K562 (cell line): ENCODE results near the gene TBCCD1. TPM values are rescaled to one million over a fixed set of nuclear protein-coding genes. Genes with fewer than 3 reads are reported as not detected.

Source experiments
- ATF7 ChIP-seq: fragments of 450-650 bp; IDR thresholded peaks from 2 replicates; pipeline ENCODE4 v1.7.1; 2014; ENCODE audit warnings: mild to moderate bottlenecking, moderate library complexity
- CAMTA2 ChIP-seq: fragments of 250-450 bp; sonication (Bioruptor Pico); conservative IDR thresholded peaks from 2 replicates; pipeline ENCODE4 v1.5.1; 2022
- CBX1 ChIP-seq: sonication (generic); IDR thresholded peaks from 2 replicates; pipeline ENCODE4 v1.6.1; 2016; ENCODE audit warnings: antibody characterized with exemption, low read depth, mild to moderate bottlenecking
- CTBP1 ChIP-seq: fragments of 450-650 bp; IDR thresholded peaks from 2 replicates; pipeline ENCODE4 v1.6.1; 2016; ENCODE audit warnings: borderline replicate concordance
- HBP1 ChIP-seq: fragments of 450-650 bp; formaldehyde crosslinking; IDR thresholded peaks from 2 replicates; pipeline ENCODE4 v1.4.0; 2022; ENCODE audit warnings: missing genetic modification characterization
- KLF6 ChIP-seq: fragments of 250-450 bp; sonication (Bioruptor Pico); IDR thresholded peaks from 2 replicates; pipeline ENCODE4 v1.4.0; 2020; ENCODE audit warnings: mild to moderate bottlenecking, moderate library complexity, borderline replicate concordance
- MYC ChIP-seq, 2 experiments: fragments of 250-450 bp in 1 of 2; sonication (Bioruptor Pico) in 1 of 2; IDR thresholded peaks; 2 replicates each; pipeline versions ENCODE4 v1.5.1 to v1.6.1; 2012 to 2021; ENCODE audit warnings: low read depth in 2 of 2, borderline replicate concordance in 1 of 2, improper control_type of control experiment in 1 of 2, low read length in 1 of 2, mild to moderate bottlenecking in 1 of 2, moderate library complexity in 1 of 2
- NEUROD1 ChIP-seq: fragments of 150-350 bp; IDR thresholded peaks from 2 replicates; pipeline ENCODE4 v1.6.1; 2014; ENCODE audit warnings: borderline replicate concordance, low read length, low read depth; ENCODE audit not compliant: partially characterized antibody
- NR3C1 ChIP-seq: sonication (generic); formaldehyde crosslinking; IDR thresholded peaks from 2 replicates; pipeline ENCODE4 v1.8.1; 2022; ENCODE audit warnings: missing genetic modification reagents
- SREBF1 ChIP-seq: fragments of 150-350 bp; IDR thresholded peaks from 2 replicates; pipeline ENCODE4 v1.6.1; 2014; ENCODE audit warnings: antibody characterized with exemption, low read depth, low read length, borderline replicate concordance
- STAT5A ChIP-seq: IDR thresholded peaks from 2 replicates; pipeline ENCODE4 v1.6.1; 2012; ENCODE audit warnings: low read length, inconsistent platforms, borderline replicate concordance
- THRA ChIP-seq: fragments of 450-650 bp; IDR thresholded peaks from 2 replicates; pipeline ENCODE4 v1.6.1; 2017; ENCODE audit warnings: mild to moderate bottlenecking, moderate library complexity
- TRIM25 ChIP-seq: fragments of 450-650 bp; IDR thresholded peaks from 2 replicates; pipeline ENCODE4 v1.7.0; 2016; ENCODE audit warnings: borderline replicate concordance
- ZEB2 ChIP-seq: fragments of 450-650 bp; IDR thresholded peaks from 2 replicates; pipeline ENCODE4 v1.6.1; 2016
- ZFPM2 ChIP-seq: fragments of 250-450 bp; sonication (Bioruptor Pico); IDR thresholded peaks from 2 replicates; pipeline ENCODE4 v1.5.1; 2022; ENCODE audit warnings: mild to moderate bottlenecking
- ZMIZ1 ChIP-seq, 2 experiments: fragments of 150-350 bp in 1 of 2; IDR thresholded peaks; 2 replicates each; pipeline ENCODE4 v1.6.1; 2012 to 2016; ENCODE audit warnings: low read depth in 2 of 2, low read length in 2 of 2, mild to moderate bottlenecking in 1 of 2, moderate library complexity in 1 of 2
- ZNF140 ChIP-seq: fragments of 250-450 bp; sonication (Bioruptor Pico); IDR thresholded peaks from 2 replicates; pipeline ENCODE4 v1.8.0; 2021; ENCODE audit warnings: moderate library complexity, mild to moderate bottlenecking, inconsistent platforms
- ZNF143 ChIP-seq: sonication (generic); formaldehyde crosslinking; IDR thresholded peaks from 2 replicates; pipeline ENCODE4 v1.9.0; 2022; ENCODE audit warnings: mild to moderate bottlenecking, missing genetic modification reagents
- ZNF766 ChIP-seq: fragments of 200-800 bp; sonication (Bioruptor generic); conservative IDR thresholded peaks from 2 replicates; pipeline ENCODE4 v1.6.1; 2016; ENCODE audit warnings: missing genetic modification characterization, missing compliant biosample characterization
- ZSCAN32 ChIP-seq: fragments of 450-650 bp; formaldehyde crosslinking; IDR thresholded peaks from 2 replicates; pipeline ENCODE4 v1.4.0; 2020; ENCODE audit warnings: mild to moderate bottlenecking, moderate library complexity
- polyA plus RNA-seq, 8 experiments: library from polyadenylated mRNA; depleted of rRNA in 4 of 8; stranded (reverse) in 5 of 8; unstranded in 3 of 8; fragments of >200 nt; fragmentation: Nextera tagmentation in 2 of 8; fragmentation: Illumina TruSeq in 1 of 8; extraction: Ambion mirVana in 2 of 8; extraction: Trizol in 1 of 8; gene quantifications; 2 replicates each; pipeline versions ENCODE4 v1.2.1 to v1.2.3, GENCODE V29; 2011 to 2014; ENCODE audit warnings: inconsistent platforms in 1 of 8, missing spikeins in 1 of 8
- total RNA-seq, 7 experiments: library from RNA; depleted of rRNA in 6 of 7; stranded (reverse); fragments of >200 nt in 6 of 7; fragmentation: Illumina TruSeq in 2 of 7; extraction: Trizol in 2 of 7; gene quantifications; 2 replicates each; pipeline versions ENCODE4 v1.2.1 to v1.2.3, GENCODE V29; 2011 to 2021; ENCODE audit warnings: low replicate concordance in 1 of 7

TBCCD1 gene
- total and polyA plus RNA-seq, 9 of the 15 experiments (the other 6 are each of a cell fraction or from before 2014, with no cell fraction given) = 17.7 to 31.1 (median 21.2) TPM

- TF ChIP-seq ZNF140 = no peak
- TF ChIP-seq ZSCAN32 (CRISPR knock-in tag) = no peak
- no peak for TF ChIP-seq KLF6 (CRISPR knock-in tag)
- TF ChIP-seq CAMTA2 = no peak
- peak; percentile 66; the same call in 1 of the 2 replicates for TF ChIP-seq CTBP1
- no peak for TF ChIP-seq ZNF143 (CRISPR knock-in tag)
- no peak for TF ChIP-seq STAT5A
- peak; percentile 46 for TF ChIP-seq MYC (IDR thresholded peaks at IDR 0.05; ENCODE audit: low read depth, low read length)
- no peak for TF ChIP-seq MYC (CRISPR knock-in tag; IDR thresholded peaks at IDR 0.05; ENCODE audit: borderline replicate concordance, low read depth)
- TF ChIP-seq HBP1 (CRISPR knock-in tag) = peak; percentile 96
- 0 out of 2 replicates have a peak, but pooled peaks have one; percentile 47 for TF ChIP-seq ZNF766 (CRISPR knock-in tag)
- TF ChIP-seq NR3C1 (CRISPR knock-in tag) = no peak
- no peak for TF ChIP-seq TRIM25
- no peak for TF ChIP-seq ZEB2
- TF ChIP-seq ATF7 = peak; percentile 99
- TF ChIP-seq CBX1 = no peak
- TF ChIP-seq ZFPM2 (CRISPR knock-in tag) = no peak
- TF ChIP-seq SREBF1 = no peak
- TF ChIP-seq NEUROD1 = peak; percentile 80
- TF ChIP-seq ZMIZ1 (IDR thresholded peaks at IDR 0.05; ENCODE audit: low read depth in 2 of 2, low read length in 2 of 2) = no peak; a peak in 1 of 4 replicates
- peak; percentile 72 for TF ChIP-seq THRA
Observed at GRCh38 chr3:186570096-186570940, 3.2 kb upstream of the TBCCD1 start, which contains the start of gene DNAJB11 (continued).
